OCI-LY3 (cell line): ENCODE data around the gene PIP5K1C.

Experiments
- EZH2phosphoT487 ChIP-seq: fragments of 200-600 bp; shearing (Covaris generic); IDR thresholded peaks from 2 replicates; pipeline ENCODE4 v1.6.1; 2018; ENCODE audit warnings: antibody characterized with exemption, mixed run types, low read depth
- TF ChIP-seq, protein P1 (sequence below): fragments of 200-600, 300-600 bp; sonication (generic); IDR thresholded peaks from 2 replicates; pipeline ENCODE4 v1.5.1; 2014; ENCODE audit warnings: antibody characterized with exemption, low read length, low read depth

DNA sequence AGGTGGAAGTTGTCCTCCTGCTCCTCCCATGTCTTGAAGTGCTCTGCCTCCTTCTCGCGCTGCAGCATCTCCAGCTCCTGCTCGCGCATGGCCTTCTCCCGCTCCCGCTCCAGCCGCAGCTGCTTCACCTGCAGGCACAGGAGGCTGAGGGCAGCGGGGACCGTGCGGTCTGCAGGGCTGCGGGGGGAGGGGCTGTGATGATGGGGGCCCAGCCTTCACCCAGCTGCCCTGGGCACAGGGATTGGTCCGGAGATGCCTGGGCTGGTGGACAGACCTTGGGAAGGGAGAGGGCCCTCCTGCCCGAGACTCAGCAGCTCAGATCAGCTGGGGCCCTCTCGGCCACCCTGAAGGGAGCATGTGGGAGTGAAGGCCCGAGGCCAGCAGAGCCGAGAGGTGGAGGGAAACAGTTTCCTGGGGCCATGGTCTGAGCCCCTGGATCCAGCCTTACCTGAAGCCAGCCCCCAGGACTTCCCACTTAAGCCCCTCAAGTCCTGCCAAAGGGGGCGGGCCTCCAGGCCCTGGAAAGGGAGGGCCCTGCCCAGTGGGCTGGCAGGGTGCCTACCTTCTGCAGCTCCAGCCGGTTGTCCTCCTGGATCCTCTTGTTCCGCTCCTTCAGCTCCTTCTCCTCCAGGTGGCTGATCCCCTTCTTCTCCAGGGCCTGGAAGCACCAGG is 80.0 kb downstream of the PIP5K1C start:
- TF ChIP-seq, protein P1, sequence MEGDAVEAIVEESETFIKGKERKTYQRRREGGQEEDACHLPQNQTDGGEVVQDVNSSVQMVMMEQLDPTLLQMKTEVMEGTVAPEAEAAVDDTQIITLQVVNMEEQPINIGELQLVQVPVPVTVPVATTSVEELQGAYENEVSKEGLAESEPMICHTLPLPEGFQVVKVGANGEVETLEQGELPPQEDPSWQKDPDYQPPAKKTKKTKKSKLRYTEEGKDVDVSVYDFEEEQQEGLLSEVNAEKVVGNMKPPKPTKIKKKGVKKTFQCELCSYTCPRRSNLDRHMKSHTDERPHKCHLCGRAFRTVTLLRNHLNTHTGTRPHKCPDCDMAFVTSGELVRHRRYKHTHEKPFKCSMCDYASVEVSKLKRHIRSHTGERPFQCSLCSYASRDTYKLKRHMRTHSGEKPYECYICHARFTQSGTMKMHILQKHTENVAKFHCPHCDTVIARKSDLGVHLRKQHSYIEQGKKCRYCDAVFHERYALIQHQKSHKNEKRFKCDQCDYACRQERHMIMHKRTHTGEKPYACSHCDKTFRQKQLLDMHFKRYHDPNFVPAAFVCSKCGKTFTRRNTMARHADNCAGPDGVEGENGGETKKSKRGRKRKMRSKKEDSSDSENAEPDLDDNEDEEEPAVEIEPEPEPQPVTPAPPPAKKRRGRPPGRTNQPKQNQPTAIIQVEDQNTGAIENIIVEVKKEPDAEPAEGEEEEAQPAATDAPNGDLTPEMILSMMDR, result no peak
- no peak for TF ChIP-seq EZH2phosphoT487
